GM10847 (cell line): ENCODE data around the gene TMC7.

ENCODE experiments used
- POLR2A ChIP-seq: IDR thresholded peaks from 2 replicates; pipeline ENCODE4 v1.6.1; 2011; ENCODE audit not compliant: insufficient read length; ENCODE audit errors: extremely low read depth

The TMC7 gene

DNA sequence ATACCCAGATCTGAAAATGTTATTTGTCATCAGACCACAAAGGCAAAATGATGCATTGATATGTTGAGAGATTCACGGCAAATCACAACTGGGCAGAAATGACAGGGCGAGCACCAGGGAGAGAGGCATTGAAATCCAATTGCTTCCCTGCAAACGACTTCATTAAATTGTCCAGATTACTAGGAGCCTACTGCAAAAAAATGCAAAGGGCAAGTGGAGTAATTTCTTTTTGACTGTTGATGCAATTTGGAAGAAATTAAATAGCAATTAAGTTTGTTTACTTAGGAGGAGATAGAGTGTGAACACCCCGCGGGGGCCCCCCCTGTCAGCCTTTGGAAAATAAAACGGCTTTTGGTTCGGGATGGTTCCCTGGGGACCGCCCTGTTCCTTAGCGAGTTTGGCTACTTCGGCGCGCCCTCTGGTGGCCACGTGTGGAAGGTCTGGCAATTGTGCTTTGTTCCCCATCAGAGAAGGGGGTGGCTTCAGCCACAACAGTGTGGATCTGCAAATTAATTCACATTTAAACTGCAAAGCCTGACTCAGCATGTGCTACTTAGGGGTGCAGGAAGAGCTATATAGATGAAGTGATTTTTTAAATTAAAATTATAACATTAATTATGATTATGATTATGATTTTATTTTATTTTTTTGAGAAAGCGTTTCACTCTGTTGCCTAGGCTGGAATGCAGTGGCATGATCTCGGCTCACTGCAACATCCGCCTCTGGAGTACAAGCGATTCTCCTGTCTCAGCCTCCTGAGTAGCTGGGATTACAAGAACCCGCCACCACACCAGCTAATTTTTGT is 14.5 kb upstream of the TMC7 start:
- no peak for TF ChIP-seq POLR2A

DNA sequence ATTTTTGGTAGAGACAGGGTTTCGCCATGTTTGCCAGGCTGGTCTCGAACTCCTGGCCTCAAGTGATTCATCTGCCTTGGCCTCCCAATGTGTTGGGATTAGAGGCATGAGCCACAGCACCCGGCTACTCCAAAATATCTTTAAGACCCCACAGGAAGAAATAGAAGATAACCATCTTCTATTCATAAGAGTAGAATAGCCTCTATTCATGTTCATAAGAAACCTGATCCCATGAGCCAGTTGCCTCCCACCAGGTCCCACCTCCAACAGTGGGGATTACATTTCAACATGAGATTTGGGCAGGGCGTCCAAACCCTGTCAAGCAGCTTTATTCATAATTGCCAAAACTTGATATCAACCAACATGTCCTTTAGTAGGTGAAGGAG is 13.9 kb upstream of the TMC7 start:
- TF ChIP-seq POLR2A: no peak

DNA sequence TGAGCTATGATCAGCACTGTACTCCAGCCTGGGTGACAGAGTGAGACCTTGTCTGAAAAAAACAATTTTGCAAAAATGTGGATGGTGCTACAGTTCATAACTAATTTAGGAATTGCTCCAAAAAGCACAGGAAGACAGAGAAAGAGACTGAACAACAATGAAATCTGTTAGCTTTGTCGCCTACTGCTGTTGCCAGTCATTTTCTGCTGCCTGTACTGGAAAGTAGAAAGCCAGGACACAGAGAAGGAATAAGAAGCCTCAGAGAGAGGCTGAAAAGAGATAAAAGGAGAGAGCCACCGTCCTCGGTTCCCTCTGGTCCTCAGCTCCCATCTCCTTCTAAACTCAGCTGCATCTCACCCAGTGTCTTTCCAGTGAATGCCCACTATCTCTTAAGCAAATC is 8.6 kb upstream of the TMC7 start:
- TF ChIP-seq POLR2A: no peak

DNA sequence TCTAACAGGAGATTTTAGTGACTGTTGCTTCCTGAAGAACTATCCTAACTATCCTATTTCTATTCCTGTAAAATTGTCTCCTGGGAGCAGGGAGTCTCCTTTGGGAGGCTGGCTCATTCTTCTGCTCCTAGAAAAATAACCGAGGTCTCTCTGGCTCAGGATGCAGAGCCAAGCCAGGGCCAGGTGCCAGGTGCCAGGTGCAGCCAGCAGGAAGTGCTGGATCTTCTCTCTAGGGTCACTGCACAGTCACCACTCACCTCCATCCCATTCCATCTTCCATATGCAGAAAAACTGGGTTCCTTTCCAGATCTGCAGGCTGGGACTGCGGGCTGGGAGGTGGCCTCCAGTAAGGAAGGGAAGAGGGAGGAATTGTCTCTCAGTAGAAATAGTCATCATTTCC is 3.8 kb upstream of the TMC7 start:
- TF ChIP-seq POLR2A: no peak

DNA sequence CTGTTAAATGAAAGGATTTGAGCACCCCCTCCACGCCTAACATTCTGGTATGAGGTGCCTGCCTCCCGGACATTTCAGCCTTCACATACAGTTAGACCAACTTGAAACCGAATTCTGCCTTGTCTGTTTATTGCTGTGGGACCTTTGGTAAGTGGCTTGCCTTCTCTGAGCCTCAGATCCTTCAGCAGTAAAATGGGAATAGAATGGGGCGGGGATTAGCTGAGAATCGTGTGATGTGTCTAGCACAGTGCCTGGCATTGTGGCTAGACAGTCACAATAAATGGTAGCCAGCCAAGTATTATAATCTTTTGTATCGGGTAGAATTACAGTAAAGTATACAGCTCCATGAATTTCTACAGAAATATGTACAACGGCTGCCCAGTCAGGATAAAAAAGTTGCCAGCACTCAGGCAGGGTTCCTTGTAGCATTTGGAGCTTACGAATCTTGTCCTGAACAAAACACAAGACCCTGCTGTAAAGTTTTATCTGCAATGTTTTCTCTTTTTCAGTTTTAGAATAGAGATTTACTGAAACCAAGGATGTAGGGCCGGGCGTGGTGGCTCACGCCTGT is 786 bp downstream of the TMC7 start:
- no peak for TF ChIP-seq POLR2A

DNA sequence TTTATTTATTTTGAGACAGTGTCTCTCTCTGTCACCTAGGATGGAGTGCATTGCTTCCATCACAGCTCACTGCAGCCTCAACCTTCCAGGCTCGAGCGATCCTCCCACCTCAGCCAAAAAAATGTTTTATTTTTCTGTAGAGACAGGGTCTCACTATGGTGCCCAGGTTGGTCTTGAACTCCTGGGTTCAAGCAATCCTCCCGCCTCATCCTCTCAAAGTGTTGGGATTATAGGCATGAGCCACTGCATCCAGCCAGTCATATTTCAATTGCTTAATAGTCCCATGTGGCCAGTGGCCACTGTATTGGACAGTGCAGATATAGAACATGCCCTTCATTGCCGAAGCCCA is 15.3 kb downstream of the TMC7 start:
- no peak for TF ChIP-seq POLR2A

DNA sequence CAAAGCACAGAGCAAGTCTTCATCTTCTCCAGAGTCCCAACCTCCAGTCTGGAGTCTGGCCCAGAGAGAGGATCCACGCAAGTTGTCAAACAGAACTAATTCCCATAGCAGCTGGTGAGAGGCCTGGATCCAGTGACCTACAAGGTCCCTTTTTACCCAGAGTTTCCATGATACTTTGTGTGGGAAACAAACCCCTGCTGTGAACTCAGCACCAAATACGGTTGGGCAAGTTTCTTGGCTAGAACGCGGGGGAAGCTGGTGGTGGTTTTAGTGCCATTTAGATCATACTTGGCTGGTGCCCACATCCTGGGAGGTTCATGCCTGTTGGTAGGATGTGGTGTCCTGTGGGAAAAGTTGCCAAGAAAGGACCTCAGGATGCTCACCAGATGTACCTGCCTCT is 18.1 kb downstream of the TMC7 start:
- TF ChIP-seq POLR2A: no peak

DNA sequence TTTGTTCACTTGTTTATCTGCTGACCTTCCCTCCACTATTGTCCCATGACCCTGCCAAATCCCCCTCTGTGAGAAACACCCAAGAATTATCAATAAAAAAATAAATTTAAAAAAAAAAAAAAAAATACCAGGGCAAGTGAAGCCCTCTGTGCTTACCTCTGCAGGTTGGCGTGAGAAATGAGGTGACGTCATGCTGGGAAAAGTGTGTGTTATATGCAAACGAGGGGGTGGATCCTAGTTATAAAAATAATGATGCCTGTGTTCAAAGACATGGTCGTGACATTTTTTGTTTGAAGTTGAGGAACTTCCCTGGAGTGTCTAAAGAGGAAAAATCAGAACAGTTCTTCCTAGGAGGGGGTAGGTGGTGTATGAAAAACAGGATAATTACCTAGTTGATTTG is 20.2 kb downstream of the TMC7 start:
- TF ChIP-seq POLR2A: no peak

DNA sequence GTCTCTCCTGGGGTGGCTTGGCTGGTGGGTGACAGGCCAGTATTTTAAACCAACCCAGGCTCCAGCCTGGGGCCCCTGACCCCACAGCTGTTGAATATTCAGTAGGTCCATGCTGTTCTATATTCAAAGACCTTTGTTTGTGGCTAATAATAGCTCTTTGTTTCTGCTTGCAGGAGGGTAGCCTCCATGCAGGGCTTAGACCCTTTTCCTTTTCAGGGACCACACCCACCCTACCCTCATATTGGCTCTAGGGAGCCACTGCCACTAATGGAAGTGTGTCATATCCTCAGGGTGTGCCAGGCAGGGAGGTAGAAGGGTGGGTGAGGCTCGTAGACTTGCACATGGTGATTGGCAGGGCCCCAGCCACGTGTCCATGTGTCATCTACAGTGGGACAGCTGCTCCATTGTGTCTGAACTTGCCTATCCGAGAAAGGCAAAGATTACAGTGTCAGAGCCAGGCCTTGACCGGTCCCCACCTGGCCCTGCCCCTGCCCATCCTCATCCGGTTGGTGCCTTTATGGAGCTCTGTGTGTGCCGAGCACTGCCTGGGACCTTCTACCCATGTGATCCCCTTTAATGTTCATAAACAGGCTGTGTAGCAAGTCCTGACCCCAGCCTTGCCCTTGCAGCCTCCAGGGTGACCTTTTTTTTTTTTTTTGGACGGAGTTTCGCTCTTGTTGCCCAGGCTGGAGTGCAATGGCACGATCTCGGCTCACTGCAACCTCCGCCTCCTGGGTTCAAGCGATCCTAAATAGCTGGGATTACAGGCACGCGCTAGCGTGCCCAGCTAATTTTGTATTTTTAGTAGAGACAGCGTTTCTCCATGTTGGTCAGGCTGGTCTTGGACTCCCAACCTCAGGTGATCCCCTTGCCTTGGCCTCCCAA is 22.1 kb downstream of the TMC7 start:
- no peak for TF ChIP-seq POLR2A

DNA sequence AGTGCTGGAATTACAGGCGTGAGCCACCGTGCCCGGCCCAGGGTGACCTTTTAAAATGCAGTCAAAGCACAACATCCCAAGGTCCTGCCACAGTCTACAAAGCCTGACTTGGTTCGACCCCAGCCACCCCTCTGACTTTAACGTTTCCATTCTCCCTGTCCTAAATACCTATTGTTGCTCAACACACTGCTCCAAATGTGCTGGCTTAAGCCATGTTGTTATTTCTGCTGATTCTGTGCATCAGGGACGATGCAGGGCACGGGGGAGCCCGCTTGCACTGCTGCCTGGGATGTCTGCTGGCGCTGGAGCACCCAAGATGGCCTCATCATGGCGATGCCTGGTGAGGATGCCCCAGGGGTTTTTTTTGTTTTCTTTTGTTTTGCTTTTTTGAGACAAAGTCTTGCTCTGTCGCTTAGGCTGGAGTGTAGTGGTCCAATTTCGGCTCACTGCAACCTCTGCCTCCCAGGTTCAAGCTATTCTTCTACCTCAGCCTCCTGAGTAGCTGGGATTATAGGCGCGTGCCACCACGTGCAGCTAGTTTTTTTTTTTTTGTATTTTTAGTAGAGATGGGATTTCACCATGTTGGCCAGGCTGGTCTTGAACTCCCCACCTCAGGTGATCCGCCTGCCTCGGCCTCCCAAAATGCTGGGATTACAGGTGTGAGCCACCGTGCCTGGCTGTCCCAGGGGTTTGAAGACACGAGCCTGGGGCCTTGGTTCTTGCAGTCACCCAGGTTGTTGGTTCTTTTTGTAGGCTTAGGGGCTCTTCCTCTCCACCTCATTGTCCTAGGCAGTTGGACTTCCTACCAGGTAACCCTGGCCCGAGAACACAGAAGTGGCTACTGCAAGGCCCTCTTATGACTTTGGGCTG is 22.9 kb downstream of the TMC7 start:
- TF ChIP-seq POLR2A: no peak

DNA sequence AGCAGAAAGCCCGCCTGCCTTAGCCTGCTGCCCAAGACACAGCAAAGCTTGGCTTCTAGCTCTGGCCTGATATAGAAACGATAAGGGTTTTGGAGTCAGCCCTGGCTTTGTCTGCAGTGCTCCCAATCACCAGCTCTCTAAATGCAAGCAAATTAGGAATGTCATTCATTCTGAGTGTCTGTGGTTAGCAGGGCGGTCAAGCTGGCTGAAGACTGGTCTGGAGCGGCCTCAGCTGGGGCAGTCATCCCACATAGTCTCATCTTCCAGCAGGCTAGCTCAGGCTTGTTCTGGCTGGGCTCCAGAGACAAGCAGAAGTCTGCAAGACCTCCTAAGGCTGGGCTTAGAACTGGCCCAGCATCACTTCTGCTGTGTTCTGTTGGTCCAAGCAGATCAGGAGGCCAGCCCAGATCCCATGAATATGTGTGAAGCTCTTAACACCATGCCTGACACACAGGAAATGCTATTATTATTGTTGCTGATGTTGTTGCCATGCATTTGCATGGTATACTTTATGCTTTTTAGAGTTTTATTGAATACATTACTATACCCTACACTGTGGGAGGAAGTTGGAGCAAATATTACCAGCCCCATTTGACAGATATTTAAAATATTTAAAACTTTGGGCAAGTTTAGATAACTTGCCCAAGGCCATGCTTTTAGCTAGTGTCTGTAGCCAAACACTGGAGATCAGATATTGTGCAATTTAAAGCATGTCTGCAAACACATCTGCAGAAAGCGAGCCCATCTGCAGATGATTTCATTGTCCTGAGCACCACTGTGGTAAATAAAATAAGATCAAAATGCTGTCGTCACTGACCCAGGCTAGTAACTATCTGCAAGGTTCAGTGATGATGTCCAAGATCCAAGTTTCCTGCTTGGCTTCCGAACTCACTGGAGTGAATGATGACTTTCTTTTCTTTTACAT is 24.8 kb downstream of the TMC7 start:
- no peak for TF ChIP-seq POLR2A

DNA sequence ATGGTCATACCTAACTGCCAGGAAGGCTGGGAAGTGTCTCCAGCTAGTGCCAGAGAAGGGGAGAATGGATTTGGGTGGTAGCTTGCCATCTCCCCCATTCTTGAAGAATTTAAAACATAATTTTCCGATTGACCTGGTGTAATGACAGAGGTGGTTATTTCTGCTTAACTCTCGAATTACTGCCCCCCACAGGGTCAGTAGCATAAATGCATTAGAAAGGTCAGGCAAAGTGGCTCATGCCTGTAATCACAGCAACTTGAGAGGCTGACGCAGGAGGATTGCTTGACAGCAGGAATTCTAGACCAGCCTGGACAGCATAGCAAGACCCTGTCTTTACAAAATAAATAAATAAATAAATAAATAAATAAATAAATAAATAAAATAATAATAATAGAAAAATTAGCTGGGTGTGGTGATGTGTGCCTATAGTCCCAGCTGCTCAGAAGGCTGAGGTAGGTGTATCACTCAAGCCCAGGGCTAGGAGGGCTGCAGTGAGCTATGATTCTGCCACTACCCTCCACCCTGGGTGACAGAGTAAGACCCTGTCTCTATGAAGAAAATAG is 27.5 kb downstream of the TMC7 start:
- no peak for TF ChIP-seq POLR2A

DNA sequence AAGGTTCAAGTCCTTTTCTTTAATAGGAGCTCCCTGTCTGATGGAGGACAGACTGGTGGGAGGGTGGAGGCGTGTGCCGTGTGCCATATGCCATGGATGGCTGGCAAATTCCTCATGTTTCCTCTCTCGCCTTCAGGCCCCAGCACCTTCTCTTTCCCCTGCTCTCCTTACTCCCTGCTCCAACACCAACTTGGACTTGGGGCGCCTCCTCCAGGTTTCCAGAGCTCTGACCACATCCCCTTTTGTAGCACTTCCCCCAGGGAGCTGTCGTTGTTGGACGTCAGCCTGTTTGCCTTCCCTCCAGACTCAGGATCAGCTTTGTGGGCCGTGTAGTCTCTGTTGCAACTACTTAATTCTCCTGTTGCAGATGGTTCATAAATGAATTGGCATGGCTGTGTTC is 30.7 kb downstream of the TMC7 start:
- no peak for TF ChIP-seq POLR2A

DNA sequence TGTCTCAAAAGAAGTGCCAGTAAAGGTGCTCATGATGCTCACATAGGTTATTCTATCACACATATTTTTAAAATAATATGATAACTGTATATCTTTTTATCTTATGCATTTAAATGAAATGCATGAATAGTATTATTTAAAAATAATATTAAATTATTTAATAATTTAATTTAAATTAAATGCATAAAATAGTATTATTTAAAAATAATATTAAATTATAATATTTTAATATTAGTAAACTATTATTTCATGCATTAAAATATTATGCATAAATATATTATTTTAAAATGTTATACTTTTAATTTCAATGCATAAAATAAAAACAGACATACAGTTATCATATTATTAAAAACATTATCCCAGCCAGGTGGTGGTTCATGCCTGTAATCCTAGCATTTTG is 33.4 kb downstream of the TMC7 start:
- no peak for TF ChIP-seq POLR2A

DNA sequence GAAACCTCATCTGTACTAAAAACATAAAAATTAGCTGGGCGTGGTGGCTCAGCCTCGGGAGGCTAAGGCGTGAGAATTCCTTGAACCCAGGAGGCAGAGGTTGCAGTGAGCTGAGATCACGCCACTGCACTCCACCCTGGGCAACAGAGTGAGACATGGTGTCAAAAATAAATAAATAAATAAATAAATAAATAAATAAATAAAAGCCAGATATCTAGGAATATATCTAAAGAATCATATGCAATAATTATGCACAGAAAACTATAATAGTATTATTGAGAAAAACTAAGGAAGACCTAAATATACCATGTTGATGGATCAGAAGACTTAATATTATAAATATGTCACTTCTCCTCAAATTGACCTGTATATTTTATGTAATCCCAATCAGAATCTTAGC is 37.0 kb downstream of the TMC7 start:
- TF ChIP-seq POLR2A: no peak
